ENCODE measurements around the gene XPO6. TPM values are rescaled to one million over a fixed set of nuclear protein-coding genes. Genes with fewer than 3 reads are reported as not detected.

Gene XPO6
- total and polyA plus RNA-seq, 5 donors from 2014 or later = 60.4 to 302 (median 64.9) TPM

DNA sequence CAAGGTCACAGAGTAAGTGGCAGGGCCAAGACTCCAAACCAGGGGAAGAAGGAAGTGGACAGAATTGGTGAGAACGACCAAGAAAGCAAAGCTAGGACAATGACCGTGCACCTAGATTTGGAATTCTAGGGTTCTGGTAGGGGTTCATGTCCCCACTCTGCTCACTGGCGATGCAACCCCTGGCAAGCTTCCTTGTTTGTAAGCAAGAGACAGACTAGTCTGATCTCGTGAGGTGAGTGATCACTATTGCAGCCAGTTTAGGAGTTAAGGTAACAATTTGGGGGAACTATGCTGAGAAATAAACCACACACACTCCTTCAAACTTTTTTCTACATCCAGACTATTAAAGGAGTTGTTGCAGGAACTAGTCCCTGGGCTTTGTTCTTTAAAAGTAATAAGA, 48.1 kb downstream of the XPO6 start:
- ATAC-seq (ENCODE audit: low read depth in 2 of 2) = no peak
- H3K27me3 ChIP-seq (ENCODE audit: control insufficient read depth, insufficient read depth, low read length) = no peaks in the 10 kb centered on the region
- peak overlapping the region in 2 of 3 donors; percentile 79 to 84 for H3K27ac Mint-ChIP-seq
- peak overlapping the region in 1 of 4 donors; percentile 11 for H3K4me3 Mint-ChIP-seq
- H3K36me3 Mint-ChIP-seq = peaks cover 57% of the 10 kb centered on the region
- no peak for DNase-seq
- no peaks in the 10 kb centered on the region for H3K27me3 Mint-ChIP-seq
- H3K27ac ChIP-seq (ENCODE audit: insufficient read depth, low read length, poor library complexity, severe bottlenecking) = peak overlapping the region; percentile 48
- H3K4me1 ChIP-seq (ENCODE audit: control insufficient read depth, insufficient read depth, low read length, poor library complexity, severe bottlenecking) = peaks cover 59% of the 10 kb centered on the region
- H3K9me3 ChIP-seq (ENCODE audit: control insufficient read depth in 2 of 2, low read length in 2 of 2) = no peaks in the 10 kb centered on the region
- H3K9me3 Mint-ChIP-seq = no peaks in the 10 kb centered on the region
- peaks cover 65% of the 10 kb centered on the region for H3K36me3 ChIP-seq (ENCODE audit: control insufficient read depth, insufficient read depth, low read length)
- no peak overlapping the region for H3K4me3 ChIP-seq (ENCODE audit: low read depth, low read length)
- H3K4me1 Mint-ChIP-seq = peaks cover 44 to 92% (median 66%) of the 10 kb centered on the region in 4 donors

DNA sequence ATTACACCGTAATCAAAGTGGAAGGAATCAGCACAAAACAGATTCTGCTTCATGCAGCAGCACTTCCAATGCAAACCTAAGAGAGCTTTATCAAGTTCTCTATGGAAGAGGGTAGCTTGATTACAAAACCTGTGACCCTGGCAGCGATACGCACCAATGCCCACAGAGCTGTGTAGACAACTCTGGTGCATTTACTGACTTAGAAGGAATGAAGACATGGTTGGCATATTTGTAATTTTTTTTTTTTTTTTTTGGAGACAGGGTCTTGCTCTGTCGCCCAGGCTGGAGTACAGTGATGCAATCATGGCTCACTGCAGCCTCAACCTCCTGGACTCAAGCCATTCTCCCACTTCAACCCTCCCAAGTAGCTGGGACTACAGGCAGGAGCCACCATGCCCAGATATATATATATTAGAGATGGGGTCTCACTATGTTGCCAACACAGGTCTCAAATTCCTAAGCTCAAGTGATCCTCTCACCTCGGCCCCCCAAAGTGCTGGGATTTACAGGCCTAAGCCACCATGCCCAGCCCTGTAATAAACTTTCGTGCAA, 49.4 kb downstream of the XPO6 start:
- peaks cover 54 to 90% (median 69%) of the 10 kb centered on the region in 4 donors for H3K4me1 Mint-ChIP-seq
- no peak overlapping the region for H3K4me3 ChIP-seq (ENCODE audit: low read depth, low read length)
- no peak overlapping the region for H3K4me3 Mint-ChIP-seq
- no peaks in the 10 kb centered on the region for H3K27me3 ChIP-seq (ENCODE audit: control insufficient read depth, insufficient read depth, low read length)
- H3K9me3 ChIP-seq (ENCODE audit: control insufficient read depth in 2 of 2, low read length in 2 of 2) = no peaks in the 10 kb centered on the region
- DNase-seq (no peak), ATAC-seq (ENCODE audit: low read depth in 2 of 2) (no peak)
- peaks cover 69% of the 10 kb centered on the region for H3K36me3 ChIP-seq (ENCODE audit: control insufficient read depth, insufficient read depth, low read length)
- H3K27ac ChIP-seq (ENCODE audit: insufficient read depth, low read length, poor library complexity, severe bottlenecking) = no peak overlapping the region
- H3K27ac Mint-ChIP-seq = peak overlapping the region; percentile 79 to 92 (median 84)
- peaks cover 64% of the 10 kb centered on the region for H3K36me3 Mint-ChIP-seq
- no peaks in the 10 kb centered on the region for H3K9me3 Mint-ChIP-seq
- no peaks in the 10 kb centered on the region for H3K27me3 Mint-ChIP-seq
- H3K4me1 ChIP-seq (ENCODE audit: control insufficient read depth, insufficient read depth, low read length, poor library complexity, severe bottlenecking) = peaks cover 50% of the 10 kb centered on the region

DNA sequence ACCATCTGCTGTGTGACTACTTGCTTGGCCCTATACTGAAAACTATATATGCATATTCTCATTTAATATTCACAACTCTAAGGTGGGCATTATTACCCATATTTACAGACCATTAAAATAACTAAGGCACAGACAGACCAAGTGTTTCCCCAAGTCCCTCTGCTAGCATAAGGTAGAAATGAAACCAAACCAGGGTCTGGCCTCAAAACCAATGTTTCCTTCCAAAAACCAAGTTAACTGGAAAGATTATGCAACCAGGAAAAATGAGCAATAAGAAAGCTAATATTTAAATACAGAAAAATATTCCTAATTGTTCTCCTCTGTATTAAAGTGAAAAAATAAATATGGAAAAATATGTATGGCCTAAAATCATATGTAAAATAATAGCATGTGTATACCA, 50.1 kb downstream of the XPO6 start:
- no peaks in the 10 kb centered on the region for H3K27me3 ChIP-seq (ENCODE audit: control insufficient read depth, insufficient read depth, low read length)
- H3K9me3 Mint-ChIP-seq = no peaks in the 10 kb centered on the region
- H3K27ac ChIP-seq (ENCODE audit: insufficient read depth, low read length, poor library complexity, severe bottlenecking) = peak overlapping the region; percentile 17
- no peak overlapping the region for H3K4me3 Mint-ChIP-seq
- ATAC-seq (ENCODE audit: low read depth in 2 of 2) = no peak
- H3K9me3 ChIP-seq (ENCODE audit: control insufficient read depth in 2 of 2, low read length in 2 of 2) = no peaks in the 10 kb centered on the region
- peaks cover 61% of the 10 kb centered on the region for H3K36me3 Mint-ChIP-seq
- peaks cover 50% of the 10 kb centered on the region for H3K4me1 ChIP-seq (ENCODE audit: control insufficient read depth, insufficient read depth, low read length, poor library complexity, severe bottlenecking)
- H3K4me3 ChIP-seq (ENCODE audit: low read depth, low read length) = no peak overlapping the region
- no peak for DNase-seq
- H3K36me3 ChIP-seq (ENCODE audit: control insufficient read depth, insufficient read depth, low read length) = peaks cover 61% of the 10 kb centered on the region
- H3K4me1 Mint-ChIP-seq = peaks cover 49 to 86% (median 66%) of the 10 kb centered on the region in 4 donors
- no peaks in the 10 kb centered on the region for H3K27me3 Mint-ChIP-seq
- peak overlapping the region; percentile 48 to 92 (median 79) for H3K27ac Mint-ChIP-seq

GRCh38 chr16:28158136-28158535, 53.6 kb downstream of the XPO6 start:
- no peaks in the 10 kb centered on the region for H3K27me3 Mint-ChIP-seq
- H3K27ac ChIP-seq (ENCODE audit: insufficient read depth, low read length, poor library complexity, severe bottlenecking) = peak overlapping the region; percentile 36
- peaks cover 65% of the 10 kb centered on the region for H3K36me3 ChIP-seq (ENCODE audit: control insufficient read depth, insufficient read depth, low read length)

DNA sequence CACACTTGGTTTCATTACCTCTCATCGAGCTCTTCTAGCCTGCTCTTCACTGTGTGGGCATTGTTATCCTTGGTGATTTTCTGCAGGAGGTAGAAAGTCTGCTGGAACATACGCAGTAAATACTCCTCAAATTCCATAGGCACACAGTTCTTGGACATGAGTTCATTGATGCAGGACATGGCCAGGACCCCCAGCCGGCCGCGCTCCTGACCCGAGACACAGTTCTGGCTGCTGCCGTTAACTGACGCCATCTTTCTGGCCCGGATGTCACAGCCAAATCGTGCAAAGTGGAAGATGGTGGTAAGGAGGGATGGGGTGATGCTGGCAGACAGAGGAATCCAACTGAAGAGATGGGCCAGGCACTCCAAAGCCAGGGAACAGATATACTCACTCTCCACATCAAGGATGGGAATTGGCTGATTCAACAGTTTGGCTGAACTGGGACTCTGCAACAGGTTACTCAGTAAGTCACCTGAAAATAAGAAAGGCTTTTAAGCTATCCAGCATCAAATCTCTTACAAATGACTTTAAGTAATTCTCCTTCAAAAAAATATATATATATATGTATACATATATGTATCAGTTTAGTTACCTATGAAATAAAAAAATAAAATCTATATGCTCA, 55.6 kb downstream of the XPO6 start:
- H3K4me1 Mint-ChIP-seq = peaks cover 34 to 68% (median 42%) of the 10 kb centered on the region in 4 donors
- H3K36me3 Mint-ChIP-seq = peaks cover 68% of the 10 kb centered on the region
- no peaks in the 10 kb centered on the region for H3K9me3 Mint-ChIP-seq
- H3K27ac Mint-ChIP-seq = peak overlapping the region; percentile 23 to 81 (median 31)
- ATAC-seq (ENCODE audit: low read depth in 2 of 2) (no peak), DNase-seq (no peak)
- H3K27me3 ChIP-seq (ENCODE audit: control insufficient read depth, insufficient read depth, low read length) = no peaks in the 10 kb centered on the region
- H3K27ac ChIP-seq (ENCODE audit: insufficient read depth, low read length, poor library complexity, severe bottlenecking) = no peak overlapping the region
- H3K4me1 ChIP-seq (ENCODE audit: control insufficient read depth, insufficient read depth, low read length, poor library complexity, severe bottlenecking) = peaks cover 18% of the 10 kb centered on the region
- H3K9me3 ChIP-seq (ENCODE audit: control insufficient read depth in 2 of 2, low read length in 2 of 2) = no peaks in the 10 kb centered on the region
- H3K36me3 ChIP-seq (ENCODE audit: control insufficient read depth, insufficient read depth, low read length) = peaks cover 74% of the 10 kb centered on the region
- H3K4me3 ChIP-seq (ENCODE audit: low read depth, low read length) = no peak overlapping the region
- H3K4me3 Mint-ChIP-seq = peak overlapping the region in 1 of 4 donors; percentile 53
- H3K27me3 Mint-ChIP-seq = no peaks in the 10 kb centered on the region

More at GRCh38 chr16:28158136-28158535, 53.6 kb downstream of the XPO6 start:
- Histone ChIP-seq H3K4me1 (ENCODE audit: control insufficient read depth, insufficient read depth, low read length, poor library complexity, severe bottlenecking) (peaks cover 29% of the 10 kb centered on the region), H3K9me3 (ENCODE audit: control insufficient read depth in 2 of 2, low read length in 2 of 2) (no peaks in the 10 kb centered on the region), H3K4me3 (ENCODE audit: low read depth, low read length) (no peak overlapping the region), H3K27me3 (ENCODE audit: control insufficient read depth, insufficient read depth, low read length) (no peaks in the 10 kb centered on the region)
- DNase-seq (no peak), ATAC-seq (ENCODE audit: low read depth in 2 of 2) (no peak)
- no peak overlapping the region for H3K4me3 Mint-ChIP-seq
- peaks cover 49 to 79% (median 55%) of the 10 kb centered on the region in 4 donors for H3K4me1 Mint-ChIP-seq
- peaks cover 65% of the 10 kb centered on the region for H3K36me3 Mint-ChIP-seq
- H3K9me3 Mint-ChIP-seq = no peaks in the 10 kb centered on the region
- peak overlapping the region; percentile 80 to 94 (median 88) for H3K27ac Mint-ChIP-seq

GRCh38 chr16:28155293-28155692, 56.5 kb downstream of the XPO6 start:
- Histone ChIP-seq H3K27me3 (ENCODE audit: control insufficient read depth, insufficient read depth, low read length) (no peaks in the 10 kb centered on the region), H3K4me3 (ENCODE audit: low read depth, low read length) (no peak overlapping the region), H3K36me3 (ENCODE audit: control insufficient read depth, insufficient read depth, low read length) (peaks cover 75% of the 10 kb centered on the region), H3K4me1 (ENCODE audit: control insufficient read depth, insufficient read depth, low read length, poor library complexity, severe bottlenecking) (peaks cover 14% of the 10 kb centered on the region), H3K9me3 (ENCODE audit: control insufficient read depth in 2 of 2, low read length in 2 of 2) (no peaks in the 10 kb centered on the region), H3K27ac (ENCODE audit: insufficient read depth, low read length, poor library complexity, severe bottlenecking) (no peak overlapping the region)
- DNase-seq (no peak), ATAC-seq (ENCODE audit: low read depth in 2 of 2) (no peak)
- Mint-ChIP-seq H3K27ac (peak overlapping the region; percentile 45 to 86 (median 81)), H3K4me3 (peak overlapping the region in 2 of 4 donors; percentile 22 to 35), H3K9me3 (no peaks in the 10 kb centered on the region), H3K36me3 (peaks cover 69% of the 10 kb centered on the region), H3K27me3 (no peaks in the 10 kb centered on the region), H3K4me1 (peaks cover 31 to 69% (median 42%) of the 10 kb centered on the region in 4 donors)

DNA sequence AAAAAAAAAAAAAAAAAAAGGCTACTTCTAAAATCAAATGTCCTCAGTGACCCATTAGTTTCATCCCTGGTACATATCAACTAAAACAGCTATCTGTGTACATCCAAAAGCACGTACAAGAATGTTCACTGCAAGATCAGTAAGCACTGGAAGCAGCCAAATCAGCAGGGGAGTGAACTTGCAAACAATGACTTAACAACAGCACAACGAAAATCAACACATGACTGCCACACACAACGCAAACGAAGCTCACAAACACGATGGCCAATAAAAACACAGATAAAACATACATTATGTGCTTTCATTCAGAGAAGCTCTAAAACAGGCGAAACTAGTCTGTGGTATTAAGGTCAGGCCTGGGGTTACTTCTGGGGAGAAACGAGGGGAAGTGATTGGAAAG, 60.6 kb downstream of the XPO6 start:
- Mint-ChIP-seq H3K36me3 (peaks cover 73% of the 10 kb centered on the region), H3K4me3 (peak overlapping the region in 1 of 4 donors; percentile 7), H3K27ac (peak overlapping the region; percentile 73 to 98 (median 83)), H3K9me3 (no peaks in the 10 kb centered on the region), H3K27me3 (no peaks in the 10 kb centered on the region), H3K4me1 (peaks cover 43 to 79% (median 57%) of the 10 kb centered on the region in 4 donors)
- peaks cover 93% of the 10 kb centered on the region for H3K36me3 ChIP-seq (ENCODE audit: control insufficient read depth, insufficient read depth, low read length)
- DNase-seq = no peak
- no peak overlapping the region for H3K27ac ChIP-seq (ENCODE audit: insufficient read depth, low read length, poor library complexity, severe bottlenecking)
- H3K4me1 ChIP-seq (ENCODE audit: control insufficient read depth, insufficient read depth, low read length, poor library complexity, severe bottlenecking) = peaks cover 31% of the 10 kb centered on the region
- no peaks in the 10 kb centered on the region for H3K9me3 ChIP-seq (ENCODE audit: control insufficient read depth in 2 of 2, low read length in 2 of 2)
- no peak for ATAC-seq (ENCODE audit: low read depth in 2 of 2)
- H3K27me3 ChIP-seq (ENCODE audit: control insufficient read depth, insufficient read depth, low read length) = no peaks in the 10 kb centered on the region
- no peak overlapping the region for H3K4me3 ChIP-seq (ENCODE audit: low read depth, low read length)

Data from CD4-positive, CD25-positive, alpha-beta regulatory T cell (primary cell).